CD14-positive monocyte (primary cell): Measurements from ENCODE around the gene SERINC2. TPM values are rescaled to one million over a fixed set of nuclear protein-coding genes. Genes with fewer than 3 reads are reported as not detected.

Experiments
- DNase-seq, 3 donors: peaks; one replicate each; pipeline ENCODE4 v3.0.0-alpha.2; 2011 to 2022
- H2AFZ ChIP-seq: 2 replicates; pipeline ENCODE4 v1.6.0; 2012; ENCODE audit warnings: mild to moderate bottlenecking, low read depth, low read length, inconsistent platforms; ENCODE audit not compliant: insufficient read depth, poor library complexity, severe bottlenecking
- H3K27ac ChIP-seq, 2 donors: 1 replicate in 1 of 2; 2 replicates in 1 of 2; pipeline ENCODE4 v1.5.1; 2012 to 2013; ENCODE audit warnings: low read length in 2 of 2, control low read depth in 1 of 2, inconsistent platforms in 1 of 2, low read depth in 1 of 2, mild to moderate bottlenecking in 1 of 2
- H3K27me3 ChIP-seq, 2 donors: one replicate each; pipeline versions ENCODE4 v1.6.0 to v1.6.1; 2011 to 2013; ENCODE audit warnings: low read length in 2 of 2; ENCODE audit not compliant: control insufficient read depth in 2 of 2, insufficient read depth in 2 of 2
- H3K36me3 ChIP-seq, 2 donors: replicated peaks in 1 of 2; 1 replicate in 1 of 2; 2 replicates in 1 of 2; pipeline versions ENCODE4 v1.5.1 to v1.6.1; 2012 to 2013; ENCODE audit warnings: low read length in 2 of 2, control low read depth in 1 of 2, inconsistent platforms in 1 of 2, mild to moderate bottlenecking in 1 of 2; ENCODE audit not compliant: insufficient read depth in 2 of 2, control insufficient read depth in 1 of 2
- H3K4me1 ChIP-seq, 2 donors: 1 replicate in 1 of 2; 2 replicates in 1 of 2; pipeline versions ENCODE4 v1.5.1 to v1.6.1; 2012 to 2013; ENCODE audit warnings: low read length in 2 of 2, control low read depth in 1 of 2, inconsistent platforms in 1 of 2, mild to moderate bottlenecking in 1 of 2, moderate library complexity in 1 of 2; ENCODE audit not compliant: insufficient read depth in 2 of 2, control insufficient read depth in 1 of 2
- H3K4me2 ChIP-seq: replicated peaks from 2 replicates; pipeline ENCODE3; 2012; ENCODE audit warnings: low read length, moderate library complexity, mild to moderate bottlenecking; ENCODE audit not compliant: poor library complexity, severe bottlenecking; ENCODE audit errors: extremely low read depth
- H3K4me3 ChIP-seq, 3 experiments: fragments of 200-600 bp in 1 of 3; sonication (generic) in 1 of 3; replicated peaks in 1 of 3; 1 replicate in 2 of 3; 2 replicates in 1 of 3; pipeline ENCODE4 v1.5.1; 2011 to 2013; ENCODE audit warnings: low read length in 3 of 3, mild to moderate bottlenecking in 3 of 3, control low read depth in 2 of 3, low read depth in 2 of 3, inconsistent platforms in 1 of 3, moderate library complexity in 1 of 3
- H3K79me2 ChIP-seq: 2 replicates; pipeline ENCODE4 v1.6.0; 2012; ENCODE audit warnings: mild to moderate bottlenecking, control low read depth, inconsistent platforms, low read length, moderate library complexity; ENCODE audit not compliant: insufficient read depth
- H3K9ac ChIP-seq: 2 replicates; pipeline ENCODE4 v1.6.0; 2017; ENCODE audit warnings: low read length, mild to moderate bottlenecking; ENCODE audit not compliant: insufficient read depth, poor library complexity, severe bottlenecking
- H3K9me3 ChIP-seq, 2 donors: replicated peaks in 1 of 2; 1 replicate in 1 of 2; 2 replicates in 1 of 2; pipeline versions ENCODE4 v1.5.1 to v1.6.1; 2012 to 2013; ENCODE audit warnings: low read length in 2 of 2, control low read depth in 1 of 2; ENCODE audit not compliant: control insufficient read depth in 1 of 2, insufficient read depth in 1 of 2
- H4K20me1 ChIP-seq: 2 replicates; pipeline ENCODE4 v1.6.0; 2012; ENCODE audit warnings: mild to moderate bottlenecking, low read length, control low read depth, moderate library complexity; ENCODE audit not compliant: insufficient read depth
- H3K27ac Mint-ChIP-seq, 7 donors: one replicate each; pipeline ENCODE4 v1.8.0; 2020; ENCODE audit warnings: mild to moderate bottlenecking in 7 of 7, mixed read lengths in 7 of 7, moderate library complexity in 6 of 7, inconsistent platforms in 2 of 7
- H3K27me3 Mint-ChIP-seq, 3 donors: one replicate each; pipeline ENCODE4 v1.8.0; 2021 to 2022; ENCODE audit warnings: low read depth in 3 of 3, mild to moderate bottlenecking in 3 of 3, mixed read lengths in 3 of 3, moderate library complexity in 3 of 3, inconsistent platforms in 1 of 3
- H3K36me3 Mint-ChIP-seq, 2 donors: one replicate each; pipeline ENCODE4 v1.8.0; 2020; ENCODE audit warnings: mixed read lengths in 2 of 2, inconsistent platforms in 1 of 2, mild to moderate bottlenecking in 1 of 2
- H3K4me1 Mint-ChIP-seq: one replicate; pipeline ENCODE4 v1.8.0; 2020; ENCODE audit warnings: mild to moderate bottlenecking, mixed read lengths
- H3K4me3 Mint-ChIP-seq, 2 donors: one replicate each; pipeline ENCODE4 v1.8.0; 2020; ENCODE audit warnings: mild to moderate bottlenecking in 2 of 2, mixed read lengths in 2 of 2, moderate library complexity in 1 of 2
- H3K9me3 Mint-ChIP-seq, 7 donors: one replicate each; pipeline ENCODE4 v1.8.0; 2020 to 2022; ENCODE audit warnings: mixed read lengths in 7 of 7, mild to moderate bottlenecking in 6 of 7, moderate library complexity in 6 of 7, inconsistent platforms in 2 of 7
- CTCF ChIP-seq: fragments of 200-600 bp; IDR thresholded peaks from one replicate; pipeline ENCODE4 v1.8.0; 2022; ENCODE audit warnings: antibody characterized with exemption, mild to moderate bottlenecking
- WGBS: methylation state at CpG from one replicate; pipeline ENCODE4 v1.1.5; 2013; ENCODE audit warnings: missing lambda C conversion rate; ENCODE audit not compliant: insufficient coverage; 5-methylcytosine and 5-hydroxymethylcytosine counted together
- intact Hi-C, 2 donors: fragments of 100-400 bp; cut with micrococcal nuclease; formaldehyde crosslinking; loops; one replicate each; pipeline versions ENCODE4 v1.15.0 to v1.15.1; 2023
- polyA plus RNA-seq, 3 donors: library from polyadenylated mRNA; depleted of rRNA in 1 of 3; unstranded in 2 of 3; stranded (reverse) in 1 of 3; fragments of 300-500 nt in 2 of 3; fragments of >200 nt in 1 of 3; fragmentation: Illumina TruSeq in 2 of 3; gene quantifications; 1 replicate in 2 of 3; 2 replicates in 1 of 3; pipeline ENCODE4 v1.2.3, GENCODE V29; 2012 to 2021

Gene SERINC2
- polyA plus RNA-seq, 3 donors = 4.1 to 12.6 (median 7.8) TPM

- Mint-ChIP-seq H3K27ac (peak overlapping the region in 1 of 7 donors; percentile 16), H3K9me3 (peaks cover 0 to 1% (median 0%) of the 10 kb centered on the region in 7 donors), H3K27me3 (peaks cover 1 to 2% (median 2%) of the 10 kb centered on the region in 3 donors), H3K4me3 (no peak overlapping the region), H3K4me1 (no peaks in the 10 kb centered on the region), H3K36me3 (no peaks in the 10 kb centered on the region)
- Histone ChIP-seq H3K36me3 (no peaks in the 10 kb centered on the region), H3K9ac (no peak overlapping the region), H3K4me3 (no peak overlapping the region), H3K27me3 (no peaks in the 10 kb centered on the region), H3K4me1 (no peaks in the 10 kb centered on the region), H2AFZ (no peak overlapping the region), H3K4me2 (no peak overlapping the region), H3K79me2 (no peaks in the 10 kb centered on the region), H3K9me3 (no peaks in the 10 kb centered on the region), H3K27ac (no peak overlapping the region), H4K20me1 (no peaks in the 10 kb centered on the region)
- TF ChIP-seq CTCF = no peak
- DNase-seq = no peak
- intact Hi-C loops = no loop called here
- 100% methylated on average over 4 of the region's 11 CpGs for WGBS
Observed at GRCh38 chr1:31437433-31438037, 24.5 kb downstream of the SERINC2 start.

GRCh38 chr1:31439276-31439675 is 26.3 kb downstream of the SERINC2 start:
- Mint-ChIP-seq H3K27me3 (peaks cover 2 to 4% (median 2%) of the 10 kb centered on the region in 3 donors), H3K27ac (peak overlapping the region in 2 of 7 donors; percentile 4 to 55), H3K4me1 (no peaks in the 10 kb centered on the region), H3K36me3 (no peaks in the 10 kb centered on the region), H3K4me3 (no peak overlapping the region), H3K9me3 (peaks cover 0 to 16% (median 11%) of the 10 kb centered on the region in 7 donors)
- H2AFZ ChIP-seq = no peak overlapping the region
- H3K27ac ChIP-seq = no peak overlapping the region
- intact Hi-C loops = no loop called here
- H3K4me3 ChIP-seq = no peak overlapping the region
- no peak overlapping the region for H3K9ac ChIP-seq
- H3K4me1 ChIP-seq = no peaks in the 10 kb centered on the region
- WGBS = 100% methylated on average over 1 of the region's 3 CpGs
- DNase-seq = no peak
- no peaks in the 10 kb centered on the region for H4K20me1 ChIP-seq
- no peaks in the 10 kb centered on the region for H3K36me3 ChIP-seq
- no peak for TF ChIP-seq CTCF
- peaks cover 0 to 7% of the 10 kb centered on the region in 2 donors for H3K9me3 ChIP-seq
- H3K79me2 ChIP-seq = no peaks in the 10 kb centered on the region
- no peaks in the 10 kb centered on the region for H3K27me3 ChIP-seq
- no peak overlapping the region for H3K4me2 ChIP-seq
